H7 (cell line): ENCODE results near the gene CYP2W1. TPM values are rescaled to one million over a fixed set of nuclear protein-coding genes. Genes with fewer than 3 reads are reported as not detected.

ENCODE experiments used
- DNase-seq: peaks from one replicate; pipeline ENCODE4 v3.0.0; 2012
- H3K27me3 ChIP-seq: 2 replicates; pipeline ENCODE4 v1.6.0; 2011; ENCODE audit warnings: mild to moderate bottlenecking, low read length; ENCODE audit not compliant: control insufficient read depth, insufficient read depth
- H3K36me3 ChIP-seq: replicated peaks from 2 replicates; pipeline ENCODE4 v1.5.1; 2011; ENCODE audit warnings: low read length; ENCODE audit not compliant: control insufficient read depth, insufficient read depth
- H3K4me3 ChIP-seq: 2 replicates; pipeline ENCODE4 v1.5.1; 2011; ENCODE audit warnings: low read depth, mild to moderate bottlenecking, control low read depth, low read length, moderate library complexity; ENCODE audit not compliant: insufficient read depth
- total RNA-seq: library from RNA; depleted of rRNA; stranded (reverse); fragments of >200 nt; shearing (Covaris generic); gene quantifications from 2 replicates; pipeline ENCODE4 v1.2.3, GENCODE V29; 2014

CYP2W1 gene
- total RNA-seq, 1 experiment from 2014 or later: not detected

DNA sequence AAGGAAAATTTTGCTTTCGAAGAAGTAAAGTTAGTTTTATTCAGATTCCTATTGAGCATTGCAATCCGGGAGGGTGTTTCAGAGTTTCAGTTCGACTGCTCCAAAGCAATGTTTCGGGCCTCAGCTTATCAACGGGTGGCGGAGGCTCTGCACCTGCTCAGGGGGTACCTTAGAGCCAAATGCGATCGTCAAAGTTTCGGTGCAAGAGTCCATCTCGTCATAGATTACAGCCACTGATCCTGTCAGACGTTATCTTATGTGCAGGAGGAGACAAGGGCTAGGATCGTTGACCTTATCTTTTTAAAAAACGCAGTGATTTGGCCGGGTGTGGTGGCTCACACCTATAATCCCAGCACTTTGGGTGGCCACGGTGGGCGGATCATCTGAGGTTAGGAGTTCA is 3.8 kb upstream of the CYP2W1 start:
- DNase-seq: no peak
- no peak overlapping the region for H3K4me3 ChIP-seq

DNA sequence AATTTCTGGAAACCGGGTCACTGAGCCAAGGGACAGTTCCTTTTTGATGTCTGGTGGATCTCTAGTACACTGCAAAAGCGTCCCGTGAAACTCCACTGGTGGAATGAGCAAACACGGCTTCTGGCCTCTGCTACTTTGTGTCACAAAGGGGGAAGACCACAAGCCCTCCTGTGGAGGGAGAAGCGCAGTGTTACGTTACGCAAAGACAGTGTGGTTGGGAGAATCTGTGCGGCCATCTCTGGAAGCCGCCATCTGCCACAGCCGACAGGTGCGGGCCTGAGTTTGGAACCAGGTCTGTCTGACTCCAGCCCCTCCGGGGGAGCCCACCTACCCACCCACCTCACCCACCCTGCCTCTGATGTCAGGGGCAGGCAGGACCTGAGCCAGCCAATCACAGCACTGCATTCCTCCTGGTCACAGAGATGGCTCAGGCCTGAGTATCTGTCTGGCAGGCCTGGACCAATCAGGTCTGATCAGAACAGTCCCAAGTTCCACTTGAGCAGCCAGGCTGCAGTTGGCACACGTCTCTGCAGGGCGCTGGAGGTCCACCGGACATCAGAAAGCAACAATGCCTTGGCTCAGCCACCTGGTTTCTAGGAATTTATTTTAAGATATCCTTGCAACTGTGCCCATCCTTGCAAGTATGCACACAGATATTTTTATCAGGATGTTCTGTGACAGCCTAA is 3.0 kb upstream of the CYP2W1 start:
- Histone ChIP-seq H3K27me3 (no peaks in the 10 kb centered on the region), H3K4me3 (no peak overlapping the region), H3K36me3 (no peaks in the 10 kb centered on the region)
- peak; percentile 82 for DNase-seq

More for the DNA sequence above, 3.8 kb upstream of the CYP2W1 start:
- Histone ChIP-seq H3K27me3 (no peaks in the 10 kb centered on the region), H3K36me3 (no peaks in the 10 kb centered on the region)

DNA sequence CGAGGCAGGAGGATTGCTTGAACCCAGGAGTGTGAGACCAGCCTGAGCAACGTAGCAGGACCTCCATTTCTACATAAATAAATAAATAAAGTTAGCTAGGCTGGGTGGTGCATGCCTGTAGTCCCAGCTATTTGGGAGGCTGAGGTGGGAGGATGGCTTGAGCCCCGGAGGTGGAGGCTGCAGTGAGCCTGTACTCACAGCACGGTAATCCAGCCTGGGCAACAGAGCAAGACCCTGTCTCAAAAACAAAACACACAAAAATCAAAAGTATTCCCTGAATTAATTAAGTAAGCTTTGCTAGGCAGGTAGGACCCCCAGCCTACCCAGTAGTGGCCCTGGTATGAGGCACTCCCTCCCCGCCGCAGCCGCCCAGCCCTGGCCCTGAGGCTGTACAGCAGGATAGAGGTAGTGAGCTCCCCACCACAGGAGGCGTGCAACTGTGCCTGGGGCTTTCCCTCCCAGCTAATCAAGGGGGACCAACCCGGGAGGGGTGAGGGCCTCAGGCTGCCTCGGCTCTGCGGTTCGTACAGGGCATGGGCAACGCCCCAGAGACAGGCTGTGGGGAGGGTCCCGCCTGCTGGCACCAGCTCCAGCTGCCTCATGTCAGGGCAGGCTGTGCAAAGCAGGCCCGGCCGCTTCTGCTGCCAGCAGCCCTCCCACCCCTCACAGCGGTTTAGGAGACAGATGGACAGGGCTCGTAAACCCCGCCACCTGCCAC is 1.0 kb upstream of the CYP2W1 start:
- no peak for DNase-seq
- Histone ChIP-seq H3K4me3 (no peak overlapping the region), H3K27me3 (no peaks in the 10 kb centered on the region), H3K36me3 (no peaks in the 10 kb centered on the region)

DNA sequence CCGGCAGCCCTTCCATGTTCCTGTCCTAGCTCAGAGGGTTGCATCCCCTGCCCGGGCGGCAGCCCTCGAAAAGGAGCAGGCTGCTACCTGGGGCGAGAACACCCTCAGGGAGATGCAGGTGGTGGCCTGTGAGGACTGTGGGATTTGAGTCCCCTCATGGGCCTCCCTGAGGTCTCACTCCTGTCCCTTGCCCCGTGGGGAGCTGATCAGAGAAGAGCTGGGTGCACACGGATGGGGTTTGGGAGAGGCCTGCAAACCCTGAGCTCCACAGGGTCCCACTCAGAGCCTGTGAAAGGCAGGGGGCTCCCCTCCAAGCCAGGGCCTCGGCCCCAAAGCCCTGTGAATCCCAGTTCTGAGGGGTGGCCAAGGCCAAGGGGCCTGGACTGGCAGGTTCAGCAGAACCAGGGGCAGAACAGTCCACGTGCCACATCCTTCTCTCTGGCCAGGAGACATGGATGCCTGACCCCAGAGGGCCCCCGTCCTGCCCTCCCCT is 424 bp upstream of the CYP2W1 start:
- DNase-seq: no peak
- Histone ChIP-seq H3K36me3 (no peaks in the 10 kb centered on the region), H3K27me3 (no peaks in the 10 kb centered on the region), H3K4me3 (no peak overlapping the region)

DNA sequence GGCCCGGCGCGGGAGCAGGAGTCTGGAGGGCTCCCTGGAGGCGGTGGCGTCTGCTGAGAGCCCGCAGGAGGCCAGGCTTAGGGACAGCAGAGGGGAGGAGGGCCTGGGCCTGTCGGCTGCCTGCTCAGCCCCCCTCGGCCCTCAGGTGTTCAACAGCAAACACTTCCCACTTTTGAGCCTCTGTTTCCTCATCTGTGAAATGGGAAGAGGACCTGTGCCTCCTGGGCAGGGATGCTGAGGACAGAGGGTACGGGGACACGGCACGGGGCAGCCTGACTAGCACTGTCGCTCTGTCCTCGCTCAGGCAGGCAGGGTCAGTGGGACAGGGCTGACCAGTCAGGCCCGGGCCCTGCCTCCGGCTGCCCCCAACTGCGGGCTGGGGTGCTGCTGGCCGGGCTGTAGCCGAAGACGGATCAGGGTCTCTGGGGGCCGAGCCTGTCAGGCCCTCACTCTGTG is 663 bp downstream of the CYP2W1 start:
- H3K36me3 ChIP-seq: no peaks in the 10 kb centered on the region
- DNase-seq: no peak
- no peak overlapping the region for H3K4me3 ChIP-seq
- no peaks in the 10 kb centered on the region for H3K27me3 ChIP-seq

DNA sequence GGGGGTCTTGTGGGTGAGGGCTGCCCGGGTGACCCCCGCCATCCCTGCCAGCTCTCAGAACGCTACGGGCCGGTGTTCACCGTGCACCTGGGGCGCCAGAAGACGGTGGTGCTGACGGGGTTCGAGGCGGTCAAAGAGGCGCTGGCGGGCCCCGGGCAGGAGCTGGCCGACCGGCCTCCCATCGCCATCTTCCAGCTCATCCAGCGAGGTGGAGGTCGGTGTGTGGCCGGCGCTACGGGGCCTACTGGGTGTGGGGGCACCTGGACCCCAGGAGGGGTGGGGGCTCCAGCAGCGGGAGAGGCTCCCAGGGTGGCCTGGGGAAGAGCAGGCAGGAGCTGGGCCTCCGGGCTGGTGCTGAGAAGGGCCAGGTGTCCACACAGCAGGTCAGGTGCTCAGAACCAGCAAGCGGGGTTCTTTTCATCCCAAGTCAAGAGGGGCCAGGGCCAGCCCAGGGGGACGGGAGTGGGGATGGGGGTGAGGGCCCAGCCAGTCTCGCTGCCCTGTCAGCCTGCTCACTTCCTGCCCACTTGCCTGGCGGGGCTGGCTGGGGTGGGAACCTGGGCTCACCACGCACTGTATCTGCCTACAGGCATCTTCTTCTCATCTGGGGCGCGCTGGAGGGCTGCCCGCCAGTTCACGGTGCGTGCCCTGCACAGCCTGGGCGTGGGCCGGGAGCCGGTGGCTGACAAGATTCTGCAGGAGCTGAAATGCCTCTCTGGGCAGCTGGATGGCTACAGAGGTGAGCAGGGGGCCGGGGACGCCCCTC is 1.6 kb downstream of the CYP2W1 start:
- H3K36me3 ChIP-seq: no peaks in the 10 kb centered on the region
- H3K27me3 ChIP-seq: no peaks in the 10 kb centered on the region
- no peak overlapping the region for H3K4me3 ChIP-seq
- no peak for DNase-seq

DNA sequence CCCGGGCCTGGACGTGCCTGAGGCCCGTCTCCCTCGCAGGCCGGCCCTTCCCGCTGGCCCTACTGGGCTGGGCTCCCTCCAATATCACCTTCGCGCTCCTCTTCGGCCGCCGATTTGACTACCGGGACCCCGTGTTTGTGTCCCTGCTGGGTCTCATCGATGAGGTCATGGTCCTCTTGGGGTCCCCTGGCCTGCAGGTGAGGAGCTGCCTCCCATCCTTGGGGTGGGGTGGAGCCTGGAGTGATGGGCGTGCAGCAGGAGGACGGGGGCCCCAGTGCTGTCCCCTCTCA is 2.1 kb downstream of the CYP2W1 start:
- Histone ChIP-seq H3K4me3 (no peak overlapping the region), H3K36me3 (no peaks in the 10 kb centered on the region), H3K27me3 (no peaks in the 10 kb centered on the region)
- no peak for DNase-seq

DNA sequence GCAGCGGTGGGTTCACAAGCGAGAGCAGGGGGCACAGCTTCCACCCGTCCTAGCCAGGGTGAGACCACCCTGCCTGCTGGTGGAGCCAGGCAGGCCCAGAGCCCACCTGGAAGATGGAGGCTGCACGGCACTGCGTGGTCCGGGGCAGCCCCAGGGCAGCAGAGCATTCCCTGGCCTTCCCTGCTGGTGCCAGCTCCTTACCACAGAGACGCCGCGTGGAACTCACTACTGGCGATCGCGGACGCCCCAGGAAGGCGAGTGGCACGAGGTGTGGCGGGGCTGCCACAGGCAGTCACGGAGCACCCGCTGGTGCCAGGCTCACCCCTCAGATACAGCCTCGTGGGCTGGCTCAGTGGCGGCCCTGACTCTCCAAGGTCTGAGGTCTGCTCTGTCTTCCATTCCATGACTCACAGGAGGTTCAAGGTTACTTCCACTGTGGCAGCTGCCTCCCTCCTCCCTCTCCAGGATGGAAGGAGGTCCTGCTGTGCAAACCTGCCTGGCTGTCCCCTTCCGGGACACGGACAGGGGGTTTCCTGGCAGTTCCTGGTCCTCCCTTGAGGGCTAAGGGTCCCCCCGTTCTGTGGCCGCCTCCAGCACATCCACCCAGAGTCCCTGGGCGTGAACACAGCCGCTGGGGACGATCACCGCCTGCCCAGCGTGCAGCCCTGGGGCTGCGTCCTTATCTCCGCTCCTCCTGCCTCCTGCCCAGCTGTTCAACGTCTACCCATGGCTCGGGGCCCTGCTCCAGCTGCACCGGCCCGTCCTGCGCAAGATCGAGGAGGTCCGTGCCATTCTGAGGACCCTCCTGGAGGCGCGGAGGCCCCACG is 3.1 kb downstream of the CYP2W1 start:
- Histone ChIP-seq H3K4me3 (no peak overlapping the region), H3K27me3 (no peaks in the 10 kb centered on the region), H3K36me3 (no peaks in the 10 kb centered on the region)
- no peak for DNase-seq

DNA sequence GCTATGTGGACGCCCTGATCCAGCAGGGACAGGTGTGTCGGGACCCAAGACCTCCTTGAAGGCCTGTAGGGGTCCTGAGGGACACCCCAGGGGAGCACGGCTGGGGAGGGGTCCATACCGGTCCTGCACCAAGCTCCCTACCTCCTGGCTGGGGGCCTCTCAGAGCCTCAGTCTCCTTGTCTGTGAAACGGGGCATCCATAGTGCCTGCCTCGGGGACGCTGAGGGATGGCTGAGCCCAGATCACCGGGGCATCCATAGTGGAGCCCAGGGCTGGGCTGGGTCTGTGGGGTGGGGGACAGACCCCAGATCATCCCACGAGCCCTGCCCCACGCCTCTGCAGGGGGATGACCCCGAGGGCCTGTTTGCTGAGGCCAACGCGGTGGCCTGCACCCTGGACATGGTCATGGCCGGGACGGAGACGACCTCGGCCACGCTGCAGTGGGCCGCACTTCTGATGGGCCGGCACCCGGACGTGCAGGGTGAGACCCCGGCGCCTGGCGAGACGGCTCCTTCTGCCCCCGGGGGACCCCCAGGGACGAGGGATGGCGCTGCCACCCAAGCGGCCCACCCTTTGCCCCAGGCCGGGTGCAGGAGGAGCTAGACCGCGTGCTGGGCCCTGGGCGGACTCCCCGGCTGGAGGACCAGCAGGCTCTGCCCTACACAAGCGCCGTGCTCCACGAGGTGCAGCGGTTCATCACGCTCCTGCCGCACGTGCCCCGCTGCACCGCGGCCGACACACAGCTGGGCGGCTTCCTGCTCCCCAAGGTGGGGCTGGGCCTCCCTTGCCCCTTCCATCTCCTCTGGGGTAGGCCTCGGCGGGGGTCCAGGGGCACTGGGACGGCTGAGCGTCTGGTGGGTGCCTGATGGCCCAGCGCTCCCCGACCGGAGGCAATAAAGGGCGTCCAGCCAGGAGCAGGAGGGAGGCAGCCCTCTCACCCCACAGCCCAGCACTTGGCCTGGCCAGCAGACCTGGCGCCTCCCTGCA is 4.1 kb downstream of the CYP2W1 start:
- DNase-seq: no peak
- H3K27me3 ChIP-seq: no peaks in the 10 kb centered on the region
- H3K36me3 ChIP-seq: no peaks in the 10 kb centered on the region
- H3K4me3 ChIP-seq: no peak overlapping the region

DNA sequence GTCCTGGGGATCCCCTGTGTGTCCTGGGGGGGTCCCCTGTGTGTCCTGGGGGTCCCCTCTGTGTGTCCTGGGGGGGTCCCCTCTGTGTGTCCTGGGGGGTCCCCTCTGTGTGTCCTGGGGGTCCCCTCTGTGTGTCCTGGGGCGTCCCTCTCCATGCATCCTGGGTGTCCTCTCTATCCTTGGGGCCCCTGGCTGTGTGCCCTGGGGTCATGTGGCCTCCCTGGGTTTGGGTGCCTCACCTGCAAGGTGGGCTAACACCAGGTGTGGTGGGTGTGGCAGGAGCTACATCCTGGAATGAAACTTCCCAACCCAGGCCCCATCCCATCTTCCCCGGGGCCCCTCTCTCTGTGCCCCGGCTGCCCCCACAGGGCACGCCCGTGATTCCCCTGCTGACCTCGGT is 4.9 kb downstream of the CYP2W1 start:
- no peak for DNase-seq
- no peak overlapping the region for H3K4me3 ChIP-seq
- no peaks in the 10 kb centered on the region for H3K36me3 ChIP-seq

DNA sequence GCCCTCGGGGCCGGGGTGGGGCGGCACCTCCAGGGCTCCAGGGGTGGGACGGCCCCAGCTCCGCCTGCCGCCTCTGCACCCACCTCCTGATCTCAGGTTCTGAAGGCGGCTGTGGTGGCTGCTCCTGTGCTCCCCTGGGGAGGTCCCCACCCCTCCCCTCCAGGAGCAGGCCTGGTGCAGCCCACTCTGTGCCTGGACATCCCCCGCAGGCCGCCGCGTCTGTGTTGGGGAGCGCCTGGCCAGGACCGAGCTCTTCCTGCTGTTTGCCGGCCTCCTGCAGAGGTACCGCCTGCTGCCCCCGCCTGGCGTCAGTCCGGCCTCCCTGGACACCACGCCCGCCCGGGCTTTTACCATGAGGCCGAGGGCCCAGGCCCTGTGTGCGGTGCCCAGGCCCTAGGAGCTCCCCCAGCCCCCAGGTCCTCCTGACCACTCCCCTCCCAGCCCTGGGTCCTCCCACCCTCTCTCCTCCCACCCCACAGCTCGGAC is 5.5 kb downstream of the CYP2W1 start:
- Histone ChIP-seq H3K36me3 (no peaks in the 10 kb centered on the region), H3K27me3 (no peaks in the 10 kb centered on the region), H3K4me3 (no peak overlapping the region)
- DNase-seq: no peak

More for the DNA sequence above, 4.9 kb downstream of the CYP2W1 start:
- no peaks in the 10 kb centered on the region for H3K27me3 ChIP-seq

DNA sequence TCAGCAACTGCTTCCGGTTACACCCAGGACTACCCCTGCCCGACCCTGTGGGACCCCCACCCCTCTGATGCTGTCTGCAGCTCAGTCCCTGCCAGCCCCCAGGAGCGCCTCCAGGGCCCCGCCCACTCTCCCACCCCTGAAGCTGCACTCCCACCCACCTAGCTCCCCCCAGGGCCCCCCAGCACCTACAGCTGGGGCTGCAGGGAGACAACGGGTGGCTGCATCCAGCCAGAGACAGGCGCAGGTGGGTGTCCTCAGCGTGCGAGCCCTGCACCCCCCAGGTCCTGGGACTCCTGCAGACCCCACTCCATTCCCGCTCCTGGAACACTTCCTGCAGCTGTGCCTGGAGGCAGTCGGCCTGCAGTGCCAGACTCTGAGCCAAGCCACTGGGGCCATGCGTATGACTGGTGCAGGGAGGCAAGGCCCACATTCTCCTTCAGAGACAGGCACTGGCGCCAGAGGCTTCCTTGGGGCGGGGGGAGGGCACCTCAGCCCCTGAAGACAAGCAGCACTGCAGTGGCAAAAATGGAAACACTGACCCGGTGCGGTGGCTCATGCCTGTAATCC is 6.1 kb downstream of the CYP2W1 start:
- H3K36me3 ChIP-seq: no peaks in the 10 kb centered on the region

DNA sequence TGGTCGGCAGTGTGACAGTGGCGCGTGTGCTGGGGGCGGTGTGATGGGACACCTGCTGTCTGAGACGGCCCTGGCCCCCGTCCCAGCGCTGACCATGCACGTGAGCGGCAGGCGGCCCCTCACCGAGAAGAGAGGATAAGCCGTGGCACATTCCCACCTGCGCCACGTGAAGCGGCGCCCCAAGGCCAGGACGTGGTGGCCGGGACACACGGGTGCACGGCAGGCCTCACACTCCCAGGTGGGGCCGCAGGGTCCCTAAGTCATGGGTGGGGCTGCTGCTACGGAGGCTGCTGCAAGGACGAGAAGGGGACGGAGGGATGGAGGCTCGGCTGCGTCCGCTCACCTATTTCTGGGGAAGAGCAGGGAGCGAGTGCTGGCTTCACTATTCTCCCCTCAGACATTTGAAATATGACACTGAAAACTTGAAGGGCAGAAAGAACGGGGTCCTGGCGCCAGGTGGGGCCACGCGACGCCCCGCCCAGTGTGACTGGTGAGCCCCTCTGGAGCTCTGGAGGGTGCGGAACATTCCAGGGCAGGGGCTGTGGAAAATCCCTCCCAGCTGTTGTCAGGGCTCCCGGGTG is 7.5 kb downstream of the CYP2W1 start:
- Histone ChIP-seq H3K4me3 (no peak overlapping the region), H3K36me3 (no peaks in the 10 kb centered on the region), H3K27me3 (no peaks in the 10 kb centered on the region)
- DNase-seq: no peak

More for the DNA sequence above, 6.1 kb downstream of the CYP2W1 start:
- DNase-seq: no peak
- Histone ChIP-seq H3K4me3 (no peak overlapping the region), H3K27me3 (no peaks in the 10 kb centered on the region)
